HG03520 (cell line): ENCODE measurements around the gene GTF2H3.
"Not testable (repeated sequence)": the region's sequence is repeated elsewhere in the genome, so short reads cannot be mapped to it uniquely, and the experiment has no call there.

Experiments
- ATAC-seq: cut with Tn5 transposase; IDR thresholded peaks from one replicate; pipeline ENCODE4 v1.9.1; 2021; ENCODE audit warnings: mild to moderate bottlenecking, moderate library complexity; ENCODE audit not compliant: unreplicated experiment

GTF2H3 gene

GRCh38 chr12:123633379-123634141 is at the start of gene GTF2H3, which contains the start of gene EIF2B1:
GTF2H3 (plus strand) TSS chr12:123633829; CDS start chr12:123633860, 31 bp downstream.
EIF2B1 (minus strand) TSS chr12:123633686; CDS start chr12:123633557, 129 bp downstream.
- ATAC-seq: peak; percentile 97

- ATAC-seq: no peak
Measured at GRCh38 chr12:123591702-123592481, 41.7 kb upstream of the GTF2H3 start.

- no peak for ATAC-seq
Measured at GRCh38 chr12:123595729-123596128, 37.9 kb upstream of the GTF2H3 start.

- ATAC-seq: no peak
Measured at GRCh38 chr12:123597100-123597499, 36.5 kb upstream of the GTF2H3 start.

- no peak for ATAC-seq
Measured at GRCh38 chr12:123598522-123598921, 35.1 kb upstream of the GTF2H3 start.

- no peak for ATAC-seq
Measured at GRCh38 chr12:123599310-123599709, 34.3 kb upstream of the GTF2H3 start.

GRCh38 chr12:123599721-123600120 is 33.9 kb upstream of the GTF2H3 start:
- ATAC-seq: no peak

- peak; percentile 77 for ATAC-seq
Measured at GRCh38 chr12:123601602-123602489, 31.8 kb upstream of the GTF2H3 start, which contains the start of gene DDX55. DDX55 (plus strand) TSS chr12:123602099; CDS start chr12:123602149, 50 bp downstream.

GRCh38 chr12:123602651-123603195 is 30.9 kb upstream of the GTF2H3 start:
- no peak for ATAC-seq

GRCh38 chr12:123603495-123603894 is 30.1 kb upstream of the GTF2H3 start:
- ATAC-seq: not testable (repeated sequence)

GRCh38 chr12:123607756-123608155 is 25.9 kb upstream of the GTF2H3 start:
- no peak for ATAC-seq

GRCh38 chr12:123608182-123608581 is 25.4 kb upstream of the GTF2H3 start:
- no peak for ATAC-seq

- ATAC-seq: no peak
Measured at GRCh38 chr12:123614110-123614509, 19.5 kb upstream of the GTF2H3 start.

- no peak for ATAC-seq
Measured at GRCh38 chr12:123614531-123614930, 19.1 kb upstream of the GTF2H3 start.

GRCh38 chr12:123617144-123617543 is 16.5 kb upstream of the GTF2H3 start:
- no peak for ATAC-seq

GRCh38 chr12:123617580-123617979 is 16.0 kb upstream of the GTF2H3 start:
- ATAC-seq: no peak

- ATAC-seq: no peak
Measured at GRCh38 chr12:123621101-123621500, 12.5 kb upstream of the GTF2H3 start.

GRCh38 chr12:123621619-123622530 is 11.8 kb upstream of the GTF2H3 start:
- ATAC-seq: no peak

- no peak for ATAC-seq
Measured at GRCh38 chr12:123634142-123634561, 523 bp downstream of the GTF2H3 start.
